ENCODE measurements around the gene H19. TPM values are rescaled to one million over a fixed set of nuclear protein-coding genes. Genes with fewer than 3 reads are reported as not detected.

Gene H19
- total and polyA plus RNA-seq, 7 donors = 1,446 to 10,740 (median 4,559) TPM

DNA sequence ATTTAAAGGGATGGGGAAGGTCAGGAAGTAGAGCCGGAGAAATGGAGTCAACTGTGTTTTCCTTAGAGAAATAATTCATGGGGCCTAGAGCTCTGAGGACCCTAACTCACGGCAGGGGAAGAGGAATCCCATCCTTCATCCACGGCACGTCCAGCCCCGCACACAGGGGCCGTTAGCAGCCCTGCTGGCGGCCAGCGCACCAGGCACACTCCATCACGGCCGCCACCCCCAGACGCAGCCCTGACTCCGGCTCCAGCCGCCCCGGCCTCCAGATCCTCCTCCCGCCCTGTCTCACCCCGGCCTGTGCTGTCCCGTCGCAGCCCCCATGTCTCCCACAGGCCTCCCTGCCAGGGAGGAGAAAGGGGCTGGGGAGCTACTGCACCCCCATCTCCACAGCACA, 39.3 kb downstream of the H19 start:
- intact Hi-C loops (cut with DNase I) = no loop called here
- Histone ChIP-seq H3K27me3 (ENCODE audit: insufficient read depth in 3 of 3, low read length in 2 of 3) (no peaks in the 10 kb centered on the region), H3K36me3 (ENCODE audit: insufficient read depth in 1 of 2, low read depth in 1 of 2) (no peaks in the 10 kb centered on the region), H3K9me3 (no peaks in the 10 kb centered on the region), H3K27ac (no peak overlapping the region), H3K4me3 (no peak overlapping the region), H3K4me1 (no peaks in the 10 kb centered on the region)
- WGBS, 3 donors = no CpG with 5 or more reads among the region's 18 CpGs
- ATAC-seq (no peak), DNase-seq (no peak)
- no peak for TF ChIP-seq CTCF (IDR thresholded peaks at IDR 0.05)

- peak; percentile 22 for TF ChIP-seq CTCF (IDR thresholded peaks at IDR 0.05)
- Histone ChIP-seq H3K27me3 (ENCODE audit: insufficient read depth in 3 of 3, low read length in 2 of 3) (no peaks in the 10 kb centered on the region), H3K4me1 (no peaks in the 10 kb centered on the region), H3K9me3 (no peaks in the 10 kb centered on the region), H3K4me3 (no peak overlapping the region), H3K27ac (peak overlapping the region; percentile 73), H3K36me3 (ENCODE audit: insufficient read depth in 1 of 2, low read depth in 1 of 2) (no peaks in the 10 kb centered on the region)
- DNase-seq (peak in 1 of 2 donors; percentile 79), ATAC-seq (peak; percentile 80 to 87 (median 84))
- WGBS, 3 donors = 19 to 27% (median 26%) methylated on average over 4 of the region's 23 CpGs
- intact Hi-C loops (cut with DNase I) = no loop called here
These were observed 44.0 kb downstream of the H19 start for GRCh38 chr11:1953489-1954266.

DNA sequence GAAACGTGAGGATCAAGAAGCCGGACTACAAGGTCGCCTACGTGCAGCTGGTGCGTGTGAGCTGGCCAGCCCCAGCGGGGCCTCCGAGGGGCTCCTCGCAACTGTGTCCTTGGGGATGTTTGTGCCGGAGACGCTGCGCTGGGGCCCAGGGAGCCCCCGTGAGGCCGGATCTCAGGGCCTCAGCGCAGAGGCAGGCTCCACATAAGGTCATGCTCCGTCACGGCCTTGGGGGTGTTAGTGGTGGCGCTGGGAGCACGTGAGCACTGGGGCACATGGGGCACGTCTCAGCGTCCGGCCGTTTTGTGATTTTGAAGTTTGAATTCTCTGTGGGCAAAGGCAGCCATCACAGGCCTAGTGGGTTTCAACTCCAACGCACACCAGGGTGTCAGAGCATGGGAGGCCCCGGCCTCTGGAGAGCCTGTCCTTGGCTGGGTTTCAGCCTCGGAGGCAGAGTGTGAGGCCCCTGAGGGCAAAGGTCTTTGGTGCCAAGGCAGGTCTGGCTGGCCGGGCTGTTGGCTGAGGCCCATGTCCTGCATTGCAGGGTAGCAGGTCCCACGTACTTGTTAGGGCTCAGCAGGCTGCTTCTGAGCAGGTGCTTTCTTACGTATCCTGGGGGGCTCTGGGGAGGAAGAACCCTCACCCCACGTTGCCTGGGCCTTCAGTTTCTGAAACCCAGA, 44.7 kb downstream of the H19 start:
- Histone ChIP-seq H3K27ac (peak overlapping the region; percentile 73), H3K27me3 (ENCODE audit: insufficient read depth in 3 of 3, low read length in 2 of 3) (no peaks in the 10 kb centered on the region), H3K9me3 (no peaks in the 10 kb centered on the region), H3K4me3 (no peak overlapping the region), H3K36me3 (ENCODE audit: insufficient read depth in 1 of 2, low read depth in 1 of 2) (no peaks in the 10 kb centered on the region), H3K4me1 (no peaks in the 10 kb centered on the region)
- DNase-seq = peak in 1 of 2 donors; percentile 34
- TF ChIP-seq CTCF (IDR thresholded peaks at IDR 0.05) = no peak
- no peak for ATAC-seq
- 50% methylated on average over 1 of the region's 29 CpGs; no CpG with 5 or more reads in 2 of the 3 donors for WGBS, 3 donors
- intact Hi-C loops (cut with DNase I) = no loop called here

DNA sequence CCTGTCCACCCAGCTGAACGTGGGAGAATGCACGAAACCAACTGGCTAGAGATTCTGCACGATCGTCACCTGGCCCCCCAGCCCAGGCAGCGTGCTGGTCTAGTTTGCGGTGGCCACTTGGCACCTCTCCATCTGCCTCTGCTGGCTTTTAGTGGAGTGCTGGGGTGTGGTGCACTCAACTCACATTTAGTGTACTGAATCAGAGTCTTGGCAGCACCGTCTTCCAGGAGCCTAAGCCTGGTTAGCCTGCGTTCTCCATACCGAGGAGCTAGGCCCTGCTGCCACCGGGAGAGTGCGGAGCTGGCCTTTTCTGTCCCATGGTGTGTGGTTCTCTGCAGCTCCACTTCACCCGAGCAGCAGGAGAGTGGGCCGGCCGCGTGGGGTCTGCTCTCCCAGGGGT, 47.7 kb downstream of the H19 start:
- no peaks in the 10 kb centered on the region for H3K27me3 ChIP-seq (ENCODE audit: insufficient read depth in 3 of 3, low read length in 2 of 3)
- no peak for TF ChIP-seq CTCF (IDR thresholded peaks at IDR 0.05)
- ATAC-seq (peak in 3 of 4 donors; percentile 16 to 36 (median 20)), DNase-seq (no peak)
- H3K4me3 ChIP-seq = no peak overlapping the region
- intact Hi-C loops (cut with DNase I) = loop anchor here in 1 of 2 donors (10.0 kb wide), 1 partner anchor 55 kb away; the partner anchor contains the start of gene PRR33
- H3K9me3 ChIP-seq = no peaks in the 10 kb centered on the region
- WGBS, 3 donors = no CpG with 5 or more reads among the region's 15 CpGs
- no peak overlapping the region for H3K27ac ChIP-seq
- no peaks in the 10 kb centered on the region for H3K4me1 ChIP-seq
- no peaks in the 10 kb centered on the region for H3K36me3 ChIP-seq (ENCODE audit: insufficient read depth in 1 of 2, low read depth in 1 of 2)

All from psoas muscle (tissue), 8 donors.